ENCODE results near the gene WWP2.

The WWP2 gene

DNA sequence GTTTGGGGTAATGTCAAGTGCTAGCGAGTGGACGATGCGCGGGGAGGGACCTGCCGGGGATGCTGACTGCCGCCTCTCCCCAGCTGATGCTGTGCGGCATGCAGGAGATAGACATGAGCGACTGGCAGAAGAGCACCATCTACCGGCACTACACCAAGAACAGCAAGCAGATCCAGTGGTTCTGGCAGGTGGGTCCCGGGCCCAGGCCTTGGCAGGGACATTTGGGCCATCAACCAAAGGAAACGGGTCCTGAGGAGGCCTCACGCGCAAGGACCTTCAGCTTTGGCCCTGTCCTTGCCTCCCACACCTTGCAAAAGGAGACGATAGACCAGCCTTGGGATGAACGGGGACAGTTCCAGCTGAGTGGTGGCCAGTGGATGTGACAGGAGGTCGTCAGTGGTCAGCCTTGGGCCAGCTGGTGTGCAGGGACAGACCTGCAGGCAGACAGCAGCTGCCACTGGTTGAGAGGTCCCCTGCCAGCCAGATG lies 175.4 kb downstream of the WWP2 start:
- no peak overlapping the region for H3K4me2 ChIP-seq (ENCODE audit: low read depth, low read length, poor library complexity, severe bottlenecking)
- no peaks in the 10 kb centered on the region for H3K9me2 ChIP-seq (replicated peaks; ENCODE audit: low read depth, low read length)
- TF ChIP-seq, protein P1, sequence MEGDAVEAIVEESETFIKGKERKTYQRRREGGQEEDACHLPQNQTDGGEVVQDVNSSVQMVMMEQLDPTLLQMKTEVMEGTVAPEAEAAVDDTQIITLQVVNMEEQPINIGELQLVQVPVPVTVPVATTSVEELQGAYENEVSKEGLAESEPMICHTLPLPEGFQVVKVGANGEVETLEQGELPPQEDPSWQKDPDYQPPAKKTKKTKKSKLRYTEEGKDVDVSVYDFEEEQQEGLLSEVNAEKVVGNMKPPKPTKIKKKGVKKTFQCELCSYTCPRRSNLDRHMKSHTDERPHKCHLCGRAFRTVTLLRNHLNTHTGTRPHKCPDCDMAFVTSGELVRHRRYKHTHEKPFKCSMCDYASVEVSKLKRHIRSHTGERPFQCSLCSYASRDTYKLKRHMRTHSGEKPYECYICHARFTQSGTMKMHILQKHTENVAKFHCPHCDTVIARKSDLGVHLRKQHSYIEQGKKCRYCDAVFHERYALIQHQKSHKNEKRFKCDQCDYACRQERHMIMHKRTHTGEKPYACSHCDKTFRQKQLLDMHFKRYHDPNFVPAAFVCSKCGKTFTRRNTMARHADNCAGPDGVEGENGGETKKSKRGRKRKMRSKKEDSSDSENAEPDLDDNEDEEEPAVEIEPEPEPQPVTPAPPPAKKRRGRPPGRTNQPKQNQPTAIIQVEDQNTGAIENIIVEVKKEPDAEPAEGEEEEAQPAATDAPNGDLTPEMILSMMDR (conservative IDR thresholded peaks at IDR 0.05; ENCODE audit: low read length), result no peak
- TF ChIP-seq EZH2phosphoT487 (IDR thresholded peaks at IDR 0.05; ENCODE audit: borderline replicate concordance), result no peak
- H3K9ac ChIP-seq (ENCODE audit: low read depth, low read length, poor library complexity, severe bottlenecking), result no peak overlapping the region
- H3K36me3 ChIP-seq (ENCODE audit: insufficient read depth, low read length), result peaks cover 5% of the 10 kb centered on the region; the same call in 1 of the 2 replicates
- no peaks in the 10 kb centered on the region for H3K79me2 ChIP-seq (ENCODE audit: insufficient read depth, low read length)
- H3K27me3 ChIP-seq (ENCODE audit: insufficient read depth, low read length, poor library complexity, severe bottlenecking), result no peaks in the 10 kb centered on the region
- H3K4me1 ChIP-seq (ENCODE audit: insufficient read depth, low read length, poor library complexity, severe bottlenecking), result peaks cover 3% of the 10 kb centered on the region
- H4K20me1 ChIP-seq (ENCODE audit: insufficient read depth, low read length, poor library complexity, severe bottlenecking), result no peaks in the 10 kb centered on the region
- no peaks in the 10 kb centered on the region for H3F3A ChIP-seq (ENCODE audit: low read depth)
- no peaks in the 10 kb centered on the region for H3K9me3 ChIP-seq (ENCODE audit: insufficient read depth, low read depth, low read length)
- no peak overlapping the region for H2AFZ ChIP-seq (ENCODE audit: low read length)
- H3K4me3 ChIP-seq (ENCODE audit: low read length, poor library complexity, severe bottlenecking), result no peak overlapping the region

DNA sequence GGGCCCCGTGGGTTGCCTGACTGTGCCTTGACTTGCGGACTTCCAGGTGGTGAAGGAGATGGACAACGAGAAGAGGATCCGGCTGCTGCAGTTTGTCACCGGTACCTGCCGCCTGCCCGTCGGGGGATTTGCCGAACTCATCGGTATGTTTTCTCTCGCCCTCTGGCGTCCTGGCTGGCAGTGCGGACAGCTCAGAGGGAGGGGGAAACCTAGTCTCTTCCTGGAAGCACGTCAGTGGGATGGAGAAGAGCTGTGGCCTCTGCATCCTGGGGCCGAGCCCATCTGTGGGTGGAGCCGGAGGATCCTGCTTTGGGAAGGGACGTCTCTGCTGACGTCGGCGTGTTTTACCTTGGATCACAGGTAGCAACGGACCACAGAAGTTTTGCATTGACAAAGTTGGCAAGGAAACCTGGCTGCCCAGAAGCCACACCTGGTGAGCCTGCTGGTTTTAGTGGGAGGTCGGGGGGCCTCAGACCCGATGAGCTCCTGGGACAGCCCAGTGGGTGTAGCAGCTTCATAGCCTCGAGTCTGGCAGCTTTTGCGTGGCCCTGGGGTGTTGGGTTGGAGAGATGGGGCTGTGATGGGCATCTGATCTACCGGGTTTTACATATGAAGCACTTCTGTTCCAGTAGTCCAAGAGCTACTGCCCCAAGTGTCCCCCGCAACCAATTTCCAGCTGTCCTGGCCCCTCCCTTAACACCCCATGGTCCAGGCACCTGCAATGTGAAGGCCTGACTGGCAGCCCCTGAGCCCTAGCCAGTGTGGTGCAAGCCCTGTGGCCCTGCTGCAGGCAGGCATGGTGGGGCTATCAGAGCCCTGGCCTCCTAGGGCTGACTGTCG lies 177.1 kb downstream of the WWP2 start:
- Histone ChIP-seq H3K79me2 (ENCODE audit: insufficient read depth, low read length) (no peaks in the 10 kb centered on the region), H3K4me2 (ENCODE audit: low read depth, low read length, poor library complexity, severe bottlenecking) (no peak overlapping the region), H4K20me1 (ENCODE audit: insufficient read depth, low read length, poor library complexity, severe bottlenecking) (no peaks in the 10 kb centered on the region), H3K9me3 (ENCODE audit: insufficient read depth, low read depth, low read length) (no peaks in the 10 kb centered on the region), H2AFZ (ENCODE audit: low read length) (no peak overlapping the region), H3F3A (ENCODE audit: low read depth) (no peaks in the 10 kb centered on the region), H3K9me2 (replicated peaks; ENCODE audit: low read depth, low read length) (no peaks in the 10 kb centered on the region), H3K36me3 (ENCODE audit: insufficient read depth, low read length) (peaks cover 5% of the 10 kb centered on the region; the same call in 1 of the 2 replicates), H3K4me3 (ENCODE audit: low read length, poor library complexity, severe bottlenecking) (no peak overlapping the region), H3K9ac (ENCODE audit: low read depth, low read length, poor library complexity, severe bottlenecking) (no peak overlapping the region), H3K27me3 (ENCODE audit: insufficient read depth, low read length, poor library complexity, severe bottlenecking) (no peaks in the 10 kb centered on the region), H3K4me1 (ENCODE audit: insufficient read depth, low read length, poor library complexity, severe bottlenecking) (no peaks in the 10 kb centered on the region)
- TF ChIP-seq EZH2phosphoT487 (IDR thresholded peaks at IDR 0.05; ENCODE audit: borderline replicate concordance), result no peak
- TF ChIP-seq, protein P1 (conservative IDR thresholded peaks at IDR 0.05; ENCODE audit: low read length), result no peak

DNA sequence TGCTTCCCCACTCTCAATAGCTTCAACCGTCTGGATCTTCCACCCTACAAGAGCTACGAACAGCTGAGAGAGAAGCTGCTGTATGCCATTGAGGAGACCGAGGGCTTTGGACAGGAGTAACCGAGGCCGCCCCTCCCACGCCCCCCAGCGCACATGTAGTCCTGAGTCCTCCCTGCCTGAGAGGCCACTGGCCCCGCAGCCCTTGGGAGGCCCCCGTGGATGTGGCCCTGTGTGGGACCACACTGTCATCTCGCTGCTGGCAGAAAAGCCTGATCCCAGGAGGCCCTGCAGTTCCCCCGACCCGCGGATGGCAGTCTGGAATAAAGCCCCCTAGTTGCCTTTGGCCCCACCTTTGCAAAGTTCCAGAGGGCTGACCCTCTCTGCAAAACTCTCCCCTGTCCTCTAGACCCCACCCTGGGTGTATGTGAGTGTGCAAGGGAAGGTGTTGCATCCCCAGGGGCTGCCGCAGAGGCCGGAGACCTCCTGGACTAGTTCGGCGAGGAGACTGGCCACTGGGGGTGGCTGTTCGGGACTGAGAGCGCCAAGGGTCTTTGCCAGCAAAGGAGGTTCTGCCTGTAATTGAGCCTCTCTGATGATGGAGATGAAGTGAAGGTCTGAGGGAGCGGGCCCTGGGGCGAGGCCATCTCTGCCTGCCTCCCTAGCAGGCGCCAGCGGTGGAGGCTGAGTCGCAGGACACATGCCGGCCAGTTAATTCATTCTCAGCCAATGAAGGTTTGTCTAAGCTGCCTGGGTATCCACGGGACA lies 177.9 kb downstream of the WWP2 start:
- Histone ChIP-seq H3K36me3 (ENCODE audit: insufficient read depth, low read length) (peaks cover 5% of the 10 kb centered on the region; the same call in 1 of the 2 replicates), H3K4me2 (ENCODE audit: low read depth, low read length, poor library complexity, severe bottlenecking) (no peak overlapping the region), H3K9ac (ENCODE audit: low read depth, low read length, poor library complexity, severe bottlenecking) (no peak overlapping the region), H2AFZ (ENCODE audit: low read length) (no peak overlapping the region), H3K4me1 (ENCODE audit: insufficient read depth, low read length, poor library complexity, severe bottlenecking) (no peaks in the 10 kb centered on the region), H3F3A (ENCODE audit: low read depth) (no peaks in the 10 kb centered on the region), H4K20me1 (ENCODE audit: insufficient read depth, low read length, poor library complexity, severe bottlenecking) (no peaks in the 10 kb centered on the region), H3K79me2 (ENCODE audit: insufficient read depth, low read length) (no peaks in the 10 kb centered on the region), H3K9me3 (ENCODE audit: insufficient read depth, low read depth, low read length) (no peaks in the 10 kb centered on the region), H3K27me3 (ENCODE audit: insufficient read depth, low read length, poor library complexity, severe bottlenecking) (no peaks in the 10 kb centered on the region), H3K4me3 (ENCODE audit: low read length, poor library complexity, severe bottlenecking) (no peak overlapping the region), H3K9me2 (replicated peaks; ENCODE audit: low read depth, low read length) (no peaks in the 10 kb centered on the region)
- TF ChIP-seq, protein P1 (conservative IDR thresholded peaks at IDR 0.05; ENCODE audit: low read length), result no peak
- no peak for TF ChIP-seq EZH2phosphoT487 (IDR thresholded peaks at IDR 0.05; ENCODE audit: borderline replicate concordance)
